Esophagus muscularis mucosa (tissue), 4 donors: ENCODE results near the gene ENAM.

ENCODE experiments used
- CTCF ChIP-seq, 3 experiments: fragments of 200-600 bp in 2 of 3; fragments of 450-650 bp in 1 of 3; sonication (generic) in 2 of 3; IDR thresholded peaks; one replicate each; pipeline ENCODE4 v1.5.1; 2017 to 2019; ENCODE audit warnings: antibody characterized with exemption in 3 of 3, mild to moderate bottlenecking in 2 of 3, moderate library complexity in 1 of 3
- EP300 ChIP-seq: sonication (generic); formaldehyde crosslinking; IDR thresholded peaks from one replicate; pipeline ENCODE4 v1.6.1; 2017; ENCODE audit warnings: antibody characterized with exemption
- POLR2A ChIP-seq: fragments of 450-650 bp; IDR thresholded peaks from one replicate; pipeline ENCODE4 v1.6.1; 2017; ENCODE audit warnings: antibody characterized with exemption, moderate library complexity, mild to moderate bottlenecking, low read depth

GRCh38 chr4:70687392-70687791 is 58.8 kb downstream of the ENAM start:
- TF ChIP-seq CTCF (IDR thresholded peaks at IDR 0.05) (no peak), EP300 (no peak), POLR2A (no peak)
